Transverse colon (tissue), 3 donors: Measurements from ENCODE around the gene ZNF337.

Experiments
- POLR2A ChIP-seq: fragments of 450-650 bp; IDR thresholded peaks from one replicate; pipeline ENCODE4 v1.6.1; 2016; ENCODE audit warnings: antibody characterized with exemption, mild to moderate bottlenecking, moderate library complexity
- TF ChIP-seq, protein P1 (sequence below), 5 experiments: fragments of 200-600 bp in 3 of 5; fragments of 450-650 bp in 2 of 5; sonication (generic) in 3 of 5; IDR thresholded peaks; 1 replicate in 2 of 5; 2 replicates in 3 of 5; pipeline ENCODE4 v1.5.1; 2016 to 2017; ENCODE audit warnings: antibody characterized with exemption in 5 of 5, inconsistent platforms in 3 of 5, mild to moderate bottlenecking in 2 of 5, moderate library complexity in 1 of 5

DNA sequence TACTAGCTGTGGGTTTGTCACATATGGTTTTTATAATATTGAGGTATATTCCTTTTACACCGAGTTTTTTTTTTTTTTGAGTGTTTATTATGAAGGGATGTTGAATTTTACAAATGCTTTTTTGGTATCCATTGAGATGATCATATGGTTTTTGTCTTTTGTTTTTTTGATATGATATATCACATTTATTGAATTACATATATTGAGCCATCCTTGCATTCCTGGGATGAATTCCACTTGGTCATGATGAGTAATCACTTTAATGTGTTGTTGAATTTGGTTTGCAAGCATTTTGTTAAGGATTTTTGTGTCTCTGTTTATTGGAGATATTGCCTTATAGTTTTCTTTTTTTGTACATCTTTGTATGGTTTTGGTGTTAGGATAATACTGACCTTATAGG, 3.3 kb upstream of the ZNF337 start:
- TF ChIP-seq, protein P1, sequence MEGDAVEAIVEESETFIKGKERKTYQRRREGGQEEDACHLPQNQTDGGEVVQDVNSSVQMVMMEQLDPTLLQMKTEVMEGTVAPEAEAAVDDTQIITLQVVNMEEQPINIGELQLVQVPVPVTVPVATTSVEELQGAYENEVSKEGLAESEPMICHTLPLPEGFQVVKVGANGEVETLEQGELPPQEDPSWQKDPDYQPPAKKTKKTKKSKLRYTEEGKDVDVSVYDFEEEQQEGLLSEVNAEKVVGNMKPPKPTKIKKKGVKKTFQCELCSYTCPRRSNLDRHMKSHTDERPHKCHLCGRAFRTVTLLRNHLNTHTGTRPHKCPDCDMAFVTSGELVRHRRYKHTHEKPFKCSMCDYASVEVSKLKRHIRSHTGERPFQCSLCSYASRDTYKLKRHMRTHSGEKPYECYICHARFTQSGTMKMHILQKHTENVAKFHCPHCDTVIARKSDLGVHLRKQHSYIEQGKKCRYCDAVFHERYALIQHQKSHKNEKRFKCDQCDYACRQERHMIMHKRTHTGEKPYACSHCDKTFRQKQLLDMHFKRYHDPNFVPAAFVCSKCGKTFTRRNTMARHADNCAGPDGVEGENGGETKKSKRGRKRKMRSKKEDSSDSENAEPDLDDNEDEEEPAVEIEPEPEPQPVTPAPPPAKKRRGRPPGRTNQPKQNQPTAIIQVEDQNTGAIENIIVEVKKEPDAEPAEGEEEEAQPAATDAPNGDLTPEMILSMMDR (IDR thresholded peaks at IDR 0.05): no peak
- TF ChIP-seq POLR2A: no peak
